ENCODE results near the gene APOBEC3G.

The APOBEC3G gene

DNA sequence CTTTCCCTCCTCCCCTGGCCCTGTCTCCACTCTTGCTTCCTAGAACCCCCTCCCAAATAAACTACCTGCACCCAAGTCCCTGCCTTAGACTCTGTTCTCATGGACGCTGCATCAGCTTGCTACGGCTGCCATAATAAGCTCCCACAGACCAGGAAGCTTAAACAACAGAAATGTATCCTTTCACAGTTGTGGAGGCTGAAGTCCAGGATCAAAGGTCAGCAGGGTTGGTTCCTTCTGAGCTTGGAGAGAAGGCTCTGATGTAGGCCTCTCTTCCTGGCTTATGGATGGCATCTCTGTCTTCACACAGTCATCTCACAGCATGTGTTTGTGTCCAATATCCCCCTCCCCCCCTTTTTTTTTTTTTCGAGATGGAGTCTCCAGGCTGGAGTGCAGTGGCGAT is 52.0 kb downstream of the APOBEC3G start:
- peaks cover 33% of the 10 kb centered on the region for H3K4me1 ChIP-seq (ENCODE audit: insufficient read depth, low read length)
- no peaks in the 10 kb centered on the region for H3K9me3 ChIP-seq (ENCODE audit: low read length)
- no peaks in the 10 kb centered on the region for H3K36me3 ChIP-seq (ENCODE audit: insufficient read depth, low read length)
- H2AFZ ChIP-seq (ENCODE audit: low read depth, low read length): no peak overlapping the region
- peaks cover 3% of the 10 kb centered on the region for H3K27me3 ChIP-seq (ENCODE audit: insufficient read depth, low read length)
- H3K4me3 ChIP-seq (ENCODE audit: low read length): no peak overlapping the region

DNA sequence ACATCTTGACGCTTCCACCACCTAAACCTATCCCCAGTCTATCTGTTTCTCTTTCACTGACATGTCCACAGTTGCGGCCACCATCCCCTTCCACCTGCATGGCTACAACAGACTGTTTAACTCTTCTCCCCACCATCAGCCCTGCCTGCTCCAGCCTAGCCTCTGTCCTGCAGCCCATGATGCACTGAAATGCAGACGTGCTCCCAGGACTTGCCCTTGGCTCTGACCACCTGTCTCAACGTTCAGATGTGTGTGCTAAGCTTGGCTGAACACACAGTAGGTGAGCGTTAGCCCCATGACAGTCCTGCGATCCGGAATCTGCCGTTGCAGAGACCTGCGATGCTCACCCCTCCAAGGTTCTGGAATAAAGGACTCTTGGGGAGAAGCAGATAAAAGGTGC is 52.7 kb downstream of the APOBEC3G start:
- no peaks in the 10 kb centered on the region for H3K9me3 ChIP-seq (ENCODE audit: low read length)
- H3K36me3 ChIP-seq (ENCODE audit: insufficient read depth, low read length): no peaks in the 10 kb centered on the region
- peaks cover 3% of the 10 kb centered on the region for H3K27me3 ChIP-seq (ENCODE audit: insufficient read depth, low read length)
- H2AFZ ChIP-seq (ENCODE audit: low read depth, low read length): no peak overlapping the region
- H3K4me3 ChIP-seq (ENCODE audit: low read length): no peak overlapping the region
- peaks cover 30% of the 10 kb centered on the region for H3K4me1 ChIP-seq (ENCODE audit: insufficient read depth, low read length)

DNA sequence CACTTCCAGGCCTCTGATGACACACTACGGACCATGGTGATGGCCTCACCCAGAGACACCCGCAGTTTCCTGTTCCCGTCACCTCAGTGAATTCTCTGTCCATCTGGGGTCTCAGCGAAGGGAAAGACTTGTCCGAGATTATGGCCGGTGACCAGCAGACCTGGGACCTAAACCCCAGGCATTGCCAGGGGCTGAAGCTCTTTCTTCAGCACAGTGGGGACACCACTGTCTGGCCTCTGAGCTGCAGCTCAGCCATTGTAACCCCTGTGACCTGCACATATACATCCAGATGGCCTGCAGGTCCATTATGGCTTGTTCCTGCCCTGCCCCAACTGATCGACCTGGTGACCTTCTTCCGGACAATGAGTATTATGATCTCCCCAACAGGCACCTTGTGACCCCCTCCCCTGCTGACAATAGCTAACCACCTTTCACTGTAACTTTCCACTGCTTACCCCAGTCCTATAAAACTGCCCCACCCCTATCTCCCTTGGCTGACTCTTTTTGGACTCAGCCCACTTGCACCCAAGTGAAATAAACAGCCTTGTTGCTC is 53.2 kb downstream of the APOBEC3G start:
- Histone ChIP-seq H3K9me3 (ENCODE audit: low read length) (no peaks in the 10 kb centered on the region), H3K4me1 (ENCODE audit: insufficient read depth, low read length) (peaks cover 30% of the 10 kb centered on the region), H2AFZ (ENCODE audit: low read depth, low read length) (no peak overlapping the region), H3K36me3 (ENCODE audit: insufficient read depth, low read length) (no peaks in the 10 kb centered on the region), H3K4me3 (ENCODE audit: low read length) (no peak overlapping the region), H3K27me3 (ENCODE audit: insufficient read depth, low read length) (peaks cover 3% of the 10 kb centered on the region)

- H3K36me3 ChIP-seq (ENCODE audit: insufficient read depth, low read length): no peaks in the 10 kb centered on the region
- H3K27me3 ChIP-seq (ENCODE audit: insufficient read depth, low read length): peaks cover 6% of the 10 kb centered on the region
- H3K4me1 ChIP-seq (ENCODE audit: insufficient read depth, low read length): peaks cover 30% of the 10 kb centered on the region
- no peak overlapping the region for H2AFZ ChIP-seq (ENCODE audit: low read depth, low read length)
- no peak overlapping the region for H3K4me3 ChIP-seq (ENCODE audit: low read length)
- H3K9me3 ChIP-seq (ENCODE audit: low read length): no peaks in the 10 kb centered on the region
Measured at GRCh38 chr22:39130892-39131855, 54.1 kb downstream of the APOBEC3G start.

DNA sequence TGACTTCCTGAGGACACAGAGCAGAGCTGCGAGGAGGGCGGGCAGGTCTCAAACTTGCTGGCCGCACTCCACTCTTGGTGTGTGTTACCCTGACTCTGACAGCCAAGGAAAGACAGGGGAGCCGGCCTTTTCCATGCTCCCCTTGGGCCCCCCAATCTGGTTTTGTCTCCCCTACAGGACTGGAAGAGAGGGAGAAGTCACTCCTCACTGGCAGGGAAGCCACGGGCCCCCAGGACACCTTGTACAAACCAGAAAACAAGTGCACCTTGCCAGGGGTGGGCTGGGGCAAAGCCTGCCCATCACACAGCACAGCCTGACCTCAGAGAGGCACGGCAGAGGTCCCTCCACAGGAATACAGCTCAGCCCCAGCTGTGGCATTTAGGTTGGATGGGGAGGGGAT is 55.2 kb downstream of the APOBEC3G start:
- Histone ChIP-seq H3K36me3 (ENCODE audit: insufficient read depth, low read length) (no peaks in the 10 kb centered on the region), H3K9me3 (ENCODE audit: low read length) (no peaks in the 10 kb centered on the region), H3K27me3 (ENCODE audit: insufficient read depth, low read length) (peaks cover 3% of the 10 kb centered on the region), H2AFZ (ENCODE audit: low read depth, low read length) (no peak overlapping the region), H3K4me1 (ENCODE audit: insufficient read depth, low read length) (peaks cover 30% of the 10 kb centered on the region), H3K4me3 (ENCODE audit: low read length) (no peak overlapping the region)

DNA sequence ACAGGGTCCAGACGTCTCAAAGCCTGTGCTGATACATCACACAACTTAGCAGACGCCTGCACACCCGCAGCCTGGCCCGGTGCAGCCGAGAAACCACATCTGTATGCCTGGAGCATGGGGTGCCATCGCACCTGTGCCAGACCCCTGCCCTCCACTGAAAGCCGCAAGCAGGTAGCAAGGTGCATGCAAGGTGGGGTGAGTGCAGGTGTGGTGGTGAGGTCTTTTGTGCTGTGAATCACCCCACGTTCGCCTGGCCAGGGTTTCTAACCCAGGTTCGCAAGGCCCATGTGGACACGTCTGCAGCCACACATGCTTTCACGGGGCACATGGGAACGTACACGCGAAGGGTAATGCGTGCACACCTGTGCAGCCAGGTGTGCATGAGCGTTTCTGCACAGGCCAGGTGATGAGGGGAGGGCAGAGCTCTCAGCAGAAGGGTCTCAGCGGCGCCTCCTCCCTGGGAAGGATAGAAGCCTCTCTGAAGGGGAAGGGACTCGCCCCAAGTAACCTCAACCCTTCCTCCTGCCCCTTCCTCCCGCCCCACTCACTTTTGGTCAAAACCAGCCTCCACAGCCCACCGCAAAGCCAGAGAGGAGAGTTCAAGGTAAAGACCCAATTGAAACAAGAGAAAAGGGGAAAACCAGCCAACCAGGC is 55.9 kb downstream of the APOBEC3G start:
- Histone ChIP-seq H3K4me3 (ENCODE audit: low read length) (no peak overlapping the region), H3K27me3 (ENCODE audit: insufficient read depth, low read length) (peaks cover 3% of the 10 kb centered on the region), H3K36me3 (ENCODE audit: insufficient read depth, low read length) (no peaks in the 10 kb centered on the region), H2AFZ (ENCODE audit: low read depth, low read length) (no peak overlapping the region), H3K9me3 (ENCODE audit: low read length) (no peaks in the 10 kb centered on the region), H3K4me1 (ENCODE audit: insufficient read depth, low read length) (peaks cover 30% of the 10 kb centered on the region)

DNA sequence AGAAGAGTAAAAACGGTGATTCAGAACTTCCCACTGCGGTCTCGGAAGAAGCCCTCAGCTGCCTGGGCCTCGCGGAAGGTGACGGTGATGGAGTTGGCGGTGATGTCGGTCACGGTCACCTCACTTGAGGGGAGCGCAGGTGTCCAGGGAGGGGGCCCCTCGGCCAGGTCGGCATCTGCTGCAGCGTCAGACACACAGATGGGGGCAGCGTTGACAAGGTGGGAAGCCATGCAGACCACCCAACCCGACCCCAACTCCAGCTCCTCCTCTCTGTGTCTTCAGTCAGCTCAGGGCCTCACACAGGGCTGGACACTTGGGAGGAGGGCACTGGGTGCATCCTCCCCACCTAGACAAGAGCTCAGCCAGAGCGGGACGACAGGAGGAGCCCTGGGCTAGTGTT is 56.8 kb downstream of the APOBEC3G start:
- Histone ChIP-seq H3K36me3 (ENCODE audit: insufficient read depth, low read length) (no peaks in the 10 kb centered on the region), H3K27me3 (ENCODE audit: insufficient read depth, low read length) (peaks cover 3% of the 10 kb centered on the region), H2AFZ (ENCODE audit: low read depth, low read length) (no peak overlapping the region), H3K4me3 (ENCODE audit: low read length) (no peak overlapping the region), H3K4me1 (ENCODE audit: insufficient read depth, low read length) (peaks cover 30% of the 10 kb centered on the region), H3K9me3 (ENCODE audit: low read length) (no peaks in the 10 kb centered on the region)

DNA sequence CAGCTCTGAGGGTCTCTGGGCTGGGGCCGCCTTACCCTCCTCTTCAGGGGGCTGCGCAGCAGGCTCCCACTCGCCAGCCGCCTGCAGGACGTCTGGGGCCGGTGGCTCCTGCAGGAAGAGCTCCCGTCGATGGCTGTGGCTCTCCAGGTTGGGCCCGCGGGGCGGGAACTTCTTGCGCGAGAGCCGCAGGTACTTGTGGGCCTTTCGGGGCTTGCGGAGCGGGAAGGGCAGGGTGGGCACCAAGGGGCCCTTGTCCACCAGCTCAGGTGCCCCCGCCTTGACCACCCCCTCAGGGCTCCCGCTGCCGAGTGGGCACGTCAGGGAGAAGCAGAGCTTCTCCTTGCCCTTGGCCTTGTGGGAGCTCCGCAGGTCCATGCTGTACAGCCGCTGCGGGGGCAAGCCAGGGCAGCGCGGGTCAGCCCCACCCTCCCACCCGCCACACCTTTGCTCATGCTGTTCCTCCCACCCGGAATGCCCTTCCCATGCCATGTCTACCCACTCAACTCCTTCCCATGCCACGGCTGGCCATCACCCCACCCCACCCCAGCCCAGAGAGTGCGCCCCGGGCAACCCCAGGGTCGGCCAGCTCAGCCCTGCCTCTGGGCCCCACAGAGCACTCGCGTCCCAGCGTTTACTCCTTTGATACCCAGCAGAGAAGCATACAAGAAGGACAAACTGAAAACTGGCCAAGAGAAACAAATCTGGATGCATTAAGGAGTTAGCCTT is 57.5 kb downstream of the APOBEC3G start:
- Histone ChIP-seq H3K27me3 (ENCODE audit: insufficient read depth, low read length) (peaks cover 3% of the 10 kb centered on the region), H3K36me3 (ENCODE audit: insufficient read depth, low read length) (no peaks in the 10 kb centered on the region), H3K9me3 (ENCODE audit: low read length) (no peaks in the 10 kb centered on the region), H3K4me1 (ENCODE audit: insufficient read depth, low read length) (peaks cover 26% of the 10 kb centered on the region), H2AFZ (ENCODE audit: low read depth, low read length) (no peak overlapping the region), H3K4me3 (ENCODE audit: low read length) (no peak overlapping the region)

GRCh38 chr22:39135092-39135896 is 58.2 kb downstream of the APOBEC3G start:
- no peak overlapping the region for H2AFZ ChIP-seq (ENCODE audit: low read depth, low read length)
- peaks cover 18% of the 10 kb centered on the region for H3K4me1 ChIP-seq (ENCODE audit: insufficient read depth, low read length)
- H3K4me3 ChIP-seq (ENCODE audit: low read length): no peak overlapping the region
- no peaks in the 10 kb centered on the region for H3K9me3 ChIP-seq (ENCODE audit: low read length)
- H3K36me3 ChIP-seq (ENCODE audit: insufficient read depth, low read length): no peaks in the 10 kb centered on the region
- H3K27me3 ChIP-seq (ENCODE audit: insufficient read depth, low read length): peaks cover 3% of the 10 kb centered on the region

GRCh38 chr22:39136317-39136716 is 59.2 kb downstream of the APOBEC3G start:
- no peak overlapping the region for H3K4me3 ChIP-seq (ENCODE audit: low read length)
- H3K27me3 ChIP-seq (ENCODE audit: insufficient read depth, low read length): peaks cover 3% of the 10 kb centered on the region
- peaks cover 9% of the 10 kb centered on the region for H3K4me1 ChIP-seq (ENCODE audit: insufficient read depth, low read length)
- H2AFZ ChIP-seq (ENCODE audit: low read depth, low read length): no peak overlapping the region
- no peaks in the 10 kb centered on the region for H3K36me3 ChIP-seq (ENCODE audit: insufficient read depth, low read length)
- no peaks in the 10 kb centered on the region for H3K9me3 ChIP-seq (ENCODE audit: low read length)

Data from neuron (in vitro differentiated cells).